ENCODE results near the gene ZNF608.

GRCh38 chr5:124721229-124721735, 25.2 kb downstream of the ZNF608 start:
- no peak for TF ChIP-seq POLR2A (IDR thresholded peaks at IDR 0.05)
- no peak for TF ChIP-seq CTCF (IDR thresholded peaks at IDR 0.05)
- TF ChIP-seq POLR2AphosphoS5 (IDR thresholded peaks at IDR 0.05) = no peak
